MCF 10A (cell line): Measurements from ENCODE around the gene CGN. TPM values are rescaled to one million over a fixed set of nuclear protein-coding genes. Genes with fewer than 3 reads are reported as not detected.

Source experiments
- Bru-seq: library from RNA; stranded (reverse); fragments of 400-500 nt; gene quantifications from one replicate; lab custom pipeline; 2021; lab: Mats Ljungman, UMichigan
- BruChase-seq, 2 experiments: library from RNA; stranded (reverse); fragments of 400-500 nt; gene quantifications; one replicate each; lab custom pipeline; 2021; lab: Mats Ljungman, UMichigan
- BruUV-seq: library from RNA; stranded (reverse); fragments of 400-500 nt; replicated peaks from 2 replicates; lab custom pipeline; 2021; lab: Mats Ljungman, UMichigan
- CTCF ChIA-PET: fragments of 300-600 bp; sonication (Branson Sonifier 250); formaldehyde crosslinking; extraction: SDS; loops from one replicate; lab custom pipeline; 2021; ENCODE audit warnings: antibody characterized with exemption, inconsistent platforms; lab: Yijun Ruan, JAX
- POLR2A ChIA-PET: fragments of 300-600, 350-650 bp; sonication (Branson Sonifier 250); formaldehyde crosslinking; extraction: SDS; loops from one replicate; lab custom pipeline; 2020; ENCODE audit warnings: antibody characterized with exemption, inconsistent platforms; lab: Yijun Ruan, JAX
- DNase-seq: peaks from one replicate; pipeline ENCODE4 v3.0.0-alpha.2; 2018; ENCODE audit not compliant: unreplicated experiment
- H3K27ac Mint-ChIP-seq: one replicate; pipeline ENCODE4 v1.8.0; 2022; ENCODE audit warnings: mild to moderate bottlenecking, low read depth, mixed read lengths; ENCODE audit not compliant: unreplicated experiment
- H3K27me3 Mint-ChIP-seq: one replicate; pipeline ENCODE4 v1.8.0; 2022; ENCODE audit warnings: mixed read lengths; ENCODE audit not compliant: insufficient read depth, unreplicated experiment
- H3K36me3 Mint-ChIP-seq: one replicate; pipeline ENCODE4 v1.8.0; 2022; ENCODE audit warnings: mild to moderate bottlenecking, moderate library complexity, mixed read lengths; ENCODE audit not compliant: insufficient read depth, unreplicated experiment
- H3K4me1 Mint-ChIP-seq: one replicate; pipeline ENCODE4 v1.8.0; 2022; ENCODE audit warnings: mixed read lengths; ENCODE audit not compliant: insufficient read depth, unreplicated experiment
- H3K4me3 Mint-ChIP-seq: one replicate; pipeline ENCODE4 v1.8.0; 2022; ENCODE audit warnings: mild to moderate bottlenecking, moderate library complexity, mixed read lengths; ENCODE audit not compliant: unreplicated experiment
- H3K9me3 Mint-ChIP-seq: one replicate; pipeline ENCODE4 v1.8.0; 2022; ENCODE audit warnings: mixed read lengths; ENCODE audit not compliant: unreplicated experiment
- CTCF ChIP-seq: fragments of 200-600 bp; IDR thresholded peaks from one replicate; pipeline ENCODE4 v1.8.0; 2022; ENCODE audit warnings: antibody characterized with exemption, mild to moderate bottlenecking; ENCODE audit not compliant: unreplicated experiment
- intact Hi-C: fragments of 100-400 bp; cut with micrococcal nuclease; formaldehyde crosslinking; loops from 2 replicates; pipeline ENCODE4 v1.14.1; 2022
- long read RNA-seq: library from polyadenylated mRNA; stranded (forward); transcript quantifications from one replicate; pipeline ENCODE4 v2.0.0, GENCODE V29; 2022
- total RNA-seq: library from RNA; stranded (reverse); gene quantifications from 2 replicates; pipeline ENCODE4 v1.2.3, GENCODE V29; 2022

The CGN gene
- 0.32 and 0.33 TPM in 2 replicates for total RNA-seq
- Bru-seq, nascent RNA = percentile 21 among the genes with signal in this experiment
- percentile 15 among the genes with signal in this experiment for BruChase-seq, experiment 1, labeled RNA remaining after a 6-hour chase
- BruChase-seq, experiment 2, labeled RNA remaining after a 2-hour chase = percentile 16 among the genes with signal in this experiment
- long read RNA-seq, full-length matches to known transcripts = 1 of 1 reads
- long read RNA-seq, partial matches to known transcripts = 0 of 1 reads
- long read RNA-seq, other reads (novel, unspliced or antisense) = 0 of 1 reads

- DNase-seq = peak; percentile 85
- Mint-ChIP-seq H3K36me3 (peaks cover 4% of the 10 kb centered on the region), H3K9me3 (no peaks in the 10 kb centered on the region), H3K4me3 (peak within 1 kb of the TSS; percentile 75), H3K27ac (no peak within 1 kb of the TSS), H3K27me3 (peaks cover 17% of the 10 kb centered on the region), H3K4me1 (peaks cover 28% of the 10 kb centered on the region)
- intact Hi-C loops = no loop called here
- ChIA-PET POLR2A (interaction anchor here (0.6 to 2.7 kb wide), 21 partner anchors 12 to 478 kb away, joined by 3 to 20 read pairs (median 4); partner anchors contain the start of genes POGZ, SELENBP1 and TUFT1), CTCF (interaction anchor here (0.6 to 3.2 kb wide), 8 partner anchors 23 to 369 kb away, joined by 3 to 9 read pairs (median 4); partner anchors contain the start of gene TUFT1)
- no peak for TF ChIP-seq CTCF
- no TSS peak for BruUV-seq
Observed at GRCh38 chr1:151510957-151511635, at the start of gene CGN. Gene CGN, plus strand, starts transcription at chr1:151511387. Its CDS starts 7,133 bp downstream, at chr1:151518520.

GRCh38 chr1:151461694-151462093 is 49.5 kb upstream of the CGN start:
- BruUV-seq = no TSS peak
- Mint-ChIP-seq H3K27me3 (peaks cover 16% of the 10 kb centered on the region), H3K27ac (no peak overlapping the region), H3K9me3 (no peaks in the 10 kb centered on the region), H3K36me3 (no peaks in the 10 kb centered on the region), H3K4me1 (no peaks in the 10 kb centered on the region), H3K4me3 (no peak overlapping the region)
- intact Hi-C loops = no loop called here
- POLR2A ChIA-PET = interaction anchor here (0.8 to 1.1 kb wide), 4 partner anchors 11 to 147 kb away, joined by 3 read pairs; no protein-coding TSS in a partner anchor
- CTCF ChIA-PET = interaction anchor here (0.8 to 1.4 kb wide), 2 partner anchors 10 to 85 kb away, joined by 5 read pairs; no protein-coding TSS in a partner anchor
- DNase-seq = no peak
- no peak for TF ChIP-seq CTCF

GRCh38 chr1:151465026-151465425 is 46.2 kb upstream of the CGN start:
- DNase-seq = no peak
- Mint-ChIP-seq H3K36me3 (no peaks in the 10 kb centered on the region), H3K4me1 (no peaks in the 10 kb centered on the region), H3K27me3 (peaks cover 16% of the 10 kb centered on the region), H3K4me3 (no peak overlapping the region), H3K9me3 (no peaks in the 10 kb centered on the region), H3K27ac (no peak overlapping the region)
- ChIA-PET POLR2A (interaction anchor here (1.1 to 2.3 kb wide), 7 partner anchors 10 to 128 kb away, joined by 3 to 7 read pairs (median 4); no protein-coding TSS in a partner anchor), CTCF (interaction anchor here (0.6 to 3.4 kb wide), 7 partner anchors 9 to 372 kb away, joined by 3 to 9 read pairs (median 3); no protein-coding TSS in a partner anchor)
- intact Hi-C loops = no loop called here
- no peak for TF ChIP-seq CTCF
- BruUV-seq = no TSS peak
